SH-SY5Y (cell line): ENCODE data around the gene LRRC4C.

ENCODE experiments used
- GATA2 ChIP-seq: IDR thresholded peaks from 2 replicates; pipeline ENCODE4 v1.6.1; 2011; ENCODE audit warnings: mild to moderate bottlenecking, low read depth, low read length
- GATA3 ChIP-seq: IDR thresholded peaks from 2 replicates; pipeline ENCODE4 v1.6.1; 2011; ENCODE audit warnings: low read depth, mild to moderate bottlenecking, low read length, moderate library complexity

GRCh38 chr11:40240284-40240683 is 1219.2 kb downstream of the LRRC4C start:
- TF ChIP-seq GATA2 (no peak; the same call in 1 of the 2 replicates), GATA3 (peak; percentile 53; the same call in 1 of the 2 replicates)
